ENCODE results near the gene DQX1. TPM values are rescaled to one million over a fixed set of nuclear protein-coding genes. Genes with fewer than 3 reads are reported as not detected.

DQX1 gene
- polyA plus RNA-seq, 1 experiment = not detected

GRCh38 chr2:74496997-74497776, 28.8 kb downstream of the DQX1 start:
- H3K4me3 ChIP-seq (ENCODE audit: low read depth, low read length) = no peak overlapping the region
- no peaks in the 10 kb centered on the region; the same call in 1 of the 2 replicates for H3K9me3 ChIP-seq (ENCODE audit: control insufficient read depth, insufficient read depth, low read length)
- DNase-seq (ENCODE audit: low read depth, low spot score) = no peak
- H3K27ac ChIP-seq (ENCODE audit: low read depth, low read length) = no peak overlapping the region
- H3K27me3 ChIP-seq (ENCODE audit: control insufficient read depth, insufficient read depth, low read length) = peaks cover 36% of the 10 kb centered on the region
- ChIA-PET POLR2A (no interaction called here), CTCF (interaction anchor here (2.2 kb wide), 1 partner anchor 14 kb away, joined by 7 read pairs; the partner anchor contains the start of genes CCDC142 and TTC31)
- TF ChIP-seq CTCF (IDR thresholded peaks at IDR 0.05; ENCODE audit: low read depth, low read length) = no peak

GRCh38 chr2:74495440-74495839, 30.6 kb downstream of the DQX1 start:
- Histone ChIP-seq H3K27me3 (ENCODE audit: control insufficient read depth, insufficient read depth, low read length) (peaks cover 27% of the 10 kb centered on the region), H3K4me3 (ENCODE audit: low read depth, low read length) (no peak overlapping the region), H3K27ac (ENCODE audit: low read depth, low read length) (no peak overlapping the region), H3K9me3 (ENCODE audit: control insufficient read depth, insufficient read depth, low read length) (no peaks in the 10 kb centered on the region; the same call in 1 of the 2 replicates)
- no peak for TF ChIP-seq CTCF (IDR thresholded peaks at IDR 0.05; ENCODE audit: low read depth, low read length)
- no peak for DNase-seq (ENCODE audit: low read depth, low spot score)
- POLR2A ChIA-PET = interaction anchor here (0.6 kb wide), 1 partner anchor 89 kb away, joined by 4 read pairs; no protein-coding TSS in a partner anchor
- CTCF ChIA-PET = no interaction called here

GRCh38 chr2:74493546-74493945, 32.5 kb downstream of the DQX1 start:
- Histone ChIP-seq H3K27ac (ENCODE audit: low read depth, low read length) (no peak overlapping the region), H3K27me3 (ENCODE audit: control insufficient read depth, insufficient read depth, low read length) (peaks cover 11% of the 10 kb centered on the region), H3K9me3 (ENCODE audit: control insufficient read depth, insufficient read depth, low read length) (no peaks in the 10 kb centered on the region), H3K4me3 (ENCODE audit: low read depth, low read length) (no peak overlapping the region)
- no peak for DNase-seq (ENCODE audit: low read depth, low spot score)
- ChIA-PET CTCF (interaction anchor here (1.3 kb wide), 1 partner anchor 96 kb away, joined by 4 read pairs; no protein-coding TSS in a partner anchor), POLR2A (no interaction called here)
- no peak for TF ChIP-seq CTCF (IDR thresholded peaks at IDR 0.05; ENCODE audit: low read depth, low read length)

- no peak overlapping the region for H3K4me3 ChIP-seq (ENCODE audit: low read depth, low read length)
- H3K27me3 ChIP-seq (ENCODE audit: control insufficient read depth, insufficient read depth, low read length) = no peaks in the 10 kb centered on the region
- POLR2A ChIA-PET = no interaction called here
- CTCF ChIA-PET = no interaction called here
- no peaks in the 10 kb centered on the region for H3K9me3 ChIP-seq (ENCODE audit: control insufficient read depth, insufficient read depth, low read length)
- TF ChIP-seq CTCF (IDR thresholded peaks at IDR 0.05; ENCODE audit: low read depth, low read length) = no peak
- DNase-seq (ENCODE audit: low read depth, low spot score) = no peak
- no peak overlapping the region for H3K27ac ChIP-seq (ENCODE audit: low read depth, low read length)
These were observed 34.1 kb downstream of the DQX1 start for GRCh38 chr2:74491648-74492544.
